ENCODE data around the gene OSBPL6. TPM values are rescaled to one million over a fixed set of nuclear protein-coding genes. Genes with fewer than 3 reads are reported as not detected.

OSBPL6 gene
- total RNA-seq, 6 experiments from 2014 or later: 2.4 to 7.5 (median 3.3) TPM

DNA sequence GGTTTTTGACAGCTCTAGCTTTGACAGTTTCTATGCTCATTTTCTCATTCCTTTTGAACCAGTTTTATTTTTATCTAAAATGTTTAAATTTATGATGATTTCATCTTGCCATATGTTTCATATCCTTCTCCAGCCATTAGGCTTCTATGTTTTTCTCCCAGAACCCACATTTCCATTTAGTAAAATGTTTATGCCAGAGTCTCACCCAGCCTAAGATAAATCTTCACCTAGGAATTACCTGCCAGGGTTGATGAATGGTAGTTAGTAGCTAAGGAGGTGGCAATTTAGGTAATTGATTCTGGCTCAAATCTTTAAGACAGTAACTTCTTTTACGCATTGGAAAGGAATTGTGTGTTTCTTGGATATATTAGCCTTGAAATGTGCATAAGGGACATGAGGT, 173.0 kb downstream of the OSBPL6 start:
- no peak overlapping the region for H3K27ac Mint-ChIP-seq
- H3K4me3 Mint-ChIP-seq: no peak overlapping the region
- H3K9me3 Mint-ChIP-seq: no peaks in the 10 kb centered on the region
- no peaks in the 10 kb centered on the region for H3K36me3 Mint-ChIP-seq (ENCODE audit: low read depth)
- H3K27me3 Mint-ChIP-seq (ENCODE audit: insufficient read depth): no peaks in the 10 kb centered on the region
- no peak for DNase-seq
- TF ChIP-seq, protein P1, sequence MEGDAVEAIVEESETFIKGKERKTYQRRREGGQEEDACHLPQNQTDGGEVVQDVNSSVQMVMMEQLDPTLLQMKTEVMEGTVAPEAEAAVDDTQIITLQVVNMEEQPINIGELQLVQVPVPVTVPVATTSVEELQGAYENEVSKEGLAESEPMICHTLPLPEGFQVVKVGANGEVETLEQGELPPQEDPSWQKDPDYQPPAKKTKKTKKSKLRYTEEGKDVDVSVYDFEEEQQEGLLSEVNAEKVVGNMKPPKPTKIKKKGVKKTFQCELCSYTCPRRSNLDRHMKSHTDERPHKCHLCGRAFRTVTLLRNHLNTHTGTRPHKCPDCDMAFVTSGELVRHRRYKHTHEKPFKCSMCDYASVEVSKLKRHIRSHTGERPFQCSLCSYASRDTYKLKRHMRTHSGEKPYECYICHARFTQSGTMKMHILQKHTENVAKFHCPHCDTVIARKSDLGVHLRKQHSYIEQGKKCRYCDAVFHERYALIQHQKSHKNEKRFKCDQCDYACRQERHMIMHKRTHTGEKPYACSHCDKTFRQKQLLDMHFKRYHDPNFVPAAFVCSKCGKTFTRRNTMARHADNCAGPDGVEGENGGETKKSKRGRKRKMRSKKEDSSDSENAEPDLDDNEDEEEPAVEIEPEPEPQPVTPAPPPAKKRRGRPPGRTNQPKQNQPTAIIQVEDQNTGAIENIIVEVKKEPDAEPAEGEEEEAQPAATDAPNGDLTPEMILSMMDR (IDR thresholded peaks at IDR 0.05): no peak
- H3K4me1 Mint-ChIP-seq (ENCODE audit: low read depth): no peaks in the 10 kb centered on the region

GRCh38 chr2:178374865-178375264, 180.6 kb downstream of the OSBPL6 start:
- Mint-ChIP-seq H3K27me3 (ENCODE audit: insufficient read depth) (no peaks in the 10 kb centered on the region; the same call in none of the 2 replicates), H3K9me3 (no peaks in the 10 kb centered on the region), H3K27ac (no peak overlapping the region), H3K4me1 (ENCODE audit: low read depth) (no peaks in the 10 kb centered on the region), H3K36me3 (ENCODE audit: low read depth) (no peaks in the 10 kb centered on the region), H3K4me3 (no peak overlapping the region)
- DNase-seq: no peak
- TF ChIP-seq, protein P1 (IDR thresholded peaks at IDR 0.05): no peak

DNA sequence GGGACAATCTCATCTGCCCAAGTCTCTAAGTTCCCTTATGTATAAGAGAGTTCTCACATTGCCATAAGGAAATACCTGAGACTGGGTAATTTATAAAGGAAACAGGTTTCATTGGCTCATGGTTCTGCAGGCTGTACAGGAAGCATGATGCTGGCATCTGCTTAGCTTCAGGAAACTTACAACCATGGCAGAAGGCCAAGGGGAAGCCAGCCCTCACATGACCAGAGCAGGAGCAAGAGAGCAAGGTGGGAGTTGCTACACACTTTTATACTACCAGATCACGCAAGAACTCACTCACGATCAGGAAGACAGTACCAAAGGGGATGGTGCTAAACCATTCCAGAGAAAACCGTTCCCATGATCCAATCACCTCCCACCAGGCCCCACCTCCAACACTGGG, 182.7 kb downstream of the OSBPL6 start:
- H3K9me3 Mint-ChIP-seq: no peaks in the 10 kb centered on the region
- no peaks in the 10 kb centered on the region for H3K36me3 Mint-ChIP-seq (ENCODE audit: low read depth)
- H3K4me3 Mint-ChIP-seq: no peak overlapping the region
- peaks cover 7% of the 10 kb centered on the region for H3K4me1 Mint-ChIP-seq (ENCODE audit: low read depth)
- no peaks in the 10 kb centered on the region; the same call in none of the 2 replicates for H3K27me3 Mint-ChIP-seq (ENCODE audit: insufficient read depth)
- TF ChIP-seq, protein P1 (IDR thresholded peaks at IDR 0.05): no peak
- H3K27ac Mint-ChIP-seq: no peak overlapping the region
- DNase-seq: no peak

DNA sequence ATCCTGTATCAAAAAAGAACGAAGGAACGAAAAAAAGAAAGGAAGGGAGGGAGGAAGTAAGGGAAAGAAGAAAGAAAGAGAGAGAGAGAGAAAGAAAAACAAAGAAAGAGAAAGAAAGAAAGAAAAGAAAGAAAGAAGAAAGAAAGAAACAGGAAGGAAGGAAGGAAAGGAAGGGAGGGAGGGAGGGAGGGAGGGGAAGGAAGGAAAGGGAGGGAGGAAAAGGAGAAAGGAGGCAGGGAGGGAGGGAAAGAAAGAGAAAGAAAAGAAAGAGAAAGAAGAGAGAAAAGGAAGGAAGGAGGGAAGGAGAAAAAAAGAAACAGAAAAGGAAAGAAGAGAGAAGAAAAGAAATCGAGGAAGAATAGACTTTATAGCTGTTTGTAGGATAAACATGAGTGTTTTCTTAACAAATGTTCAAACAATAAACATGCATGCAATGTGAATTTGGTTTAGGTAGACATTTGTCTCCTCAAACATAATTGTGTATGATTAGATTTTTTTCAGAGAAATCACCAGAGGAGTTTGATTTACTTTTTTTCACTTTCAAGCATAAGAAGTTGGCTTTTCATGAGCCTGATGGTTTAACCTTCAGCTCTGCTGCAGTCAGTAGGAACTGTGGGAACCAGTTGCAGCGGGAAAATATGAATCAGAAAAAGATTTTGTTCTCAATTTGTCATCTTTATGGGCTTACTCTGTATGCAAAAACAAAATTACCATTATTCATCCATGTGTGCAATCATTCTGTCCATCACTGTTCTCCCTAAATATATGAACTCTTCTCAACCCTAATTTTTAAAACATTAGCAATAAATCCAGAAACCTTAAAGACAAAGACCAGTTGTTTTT, 185.1 kb downstream of the OSBPL6 start:
- H3K27me3 Mint-ChIP-seq (ENCODE audit: insufficient read depth): no peaks in the 10 kb centered on the region; the same call in none of the 2 replicates
- H3K4me1 Mint-ChIP-seq (ENCODE audit: low read depth): peaks cover 7% of the 10 kb centered on the region
- TF ChIP-seq, protein P1 (IDR thresholded peaks at IDR 0.05): no peak
- no peak overlapping the region for H3K27ac Mint-ChIP-seq
- no peak overlapping the region for H3K4me3 Mint-ChIP-seq
- H3K9me3 Mint-ChIP-seq: no peaks in the 10 kb centered on the region
- no peak for DNase-seq
- H3K36me3 Mint-ChIP-seq (ENCODE audit: low read depth): no peaks in the 10 kb centered on the region

DNA sequence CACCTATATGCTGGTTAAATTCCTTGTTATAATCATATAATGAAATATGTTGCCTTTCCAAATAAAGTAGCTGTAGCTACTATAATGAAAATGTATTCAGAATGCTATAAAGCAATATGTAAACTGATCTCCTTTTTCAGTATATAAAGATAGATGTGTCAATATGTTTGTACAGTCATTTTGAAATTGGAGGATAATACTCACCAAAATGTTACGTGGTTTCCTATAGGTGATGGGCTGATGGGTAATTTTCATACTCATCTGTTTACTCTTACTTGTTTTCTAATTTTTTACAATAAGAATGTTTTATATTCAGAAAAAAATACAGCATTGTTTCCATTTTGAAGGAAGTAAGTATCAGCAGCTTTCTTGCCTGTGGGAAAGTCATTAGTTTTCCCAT, 186.5 kb downstream of the OSBPL6 start:
- TF ChIP-seq, protein P1 (IDR thresholded peaks at IDR 0.05): no peak
- H3K36me3 Mint-ChIP-seq (ENCODE audit: low read depth): no peaks in the 10 kb centered on the region
- no peak overlapping the region for H3K27ac Mint-ChIP-seq
- H3K27me3 Mint-ChIP-seq (ENCODE audit: insufficient read depth): no peaks in the 10 kb centered on the region; the same call in 1 of the 2 replicates
- no peaks in the 10 kb centered on the region for H3K9me3 Mint-ChIP-seq
- peaks cover 10% of the 10 kb centered on the region for H3K4me1 Mint-ChIP-seq (ENCODE audit: low read depth)
- no peak overlapping the region for H3K4me3 Mint-ChIP-seq
- DNase-seq: no peak
